COLO829 (cell line): ENCODE data around the gene ZFPM1.

ENCODE experiments used
- DNase-seq: peaks from one replicate; pipeline ENCODE4 v3.0.0; 2012; ENCODE audit warnings: low spot score

ZFPM1 gene

DNA sequence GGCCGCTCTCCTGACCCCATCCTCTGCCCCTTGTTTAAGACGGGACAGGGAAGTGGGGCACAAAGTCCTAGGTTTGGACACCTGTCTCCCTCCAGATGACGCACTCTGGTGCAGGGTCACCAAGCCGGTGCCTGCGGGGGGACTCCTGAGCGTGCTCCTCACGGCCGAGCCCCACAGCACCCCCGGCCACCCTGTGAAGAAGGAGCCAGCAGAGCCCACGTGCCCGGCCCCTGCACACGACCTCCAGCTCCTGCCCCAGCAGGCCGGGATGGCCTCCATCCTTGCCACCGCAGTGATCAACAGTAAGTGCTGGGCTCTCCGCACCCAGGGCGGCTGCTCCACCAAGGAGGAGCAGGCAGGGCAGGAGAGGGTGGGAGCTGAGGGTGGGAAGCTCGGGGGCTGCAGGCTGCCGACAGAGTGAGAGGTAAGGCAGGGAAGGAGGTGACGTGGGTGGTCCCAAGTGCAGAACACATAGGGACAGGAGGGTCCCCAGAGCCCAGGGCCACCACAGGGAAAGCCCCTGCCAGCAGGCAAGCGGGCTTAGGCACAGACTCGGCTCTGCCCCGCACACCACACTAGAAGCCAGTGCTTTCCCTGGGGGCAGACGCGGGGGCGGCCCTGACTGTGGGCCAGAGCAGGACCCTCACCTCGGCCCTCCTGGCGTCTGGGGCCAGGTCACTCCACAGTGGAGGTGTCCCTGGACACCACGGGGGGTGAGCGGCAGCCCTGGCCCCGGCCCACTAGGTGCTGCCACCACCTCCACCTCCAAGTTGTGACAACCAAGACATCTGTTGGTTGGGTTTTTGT is 75.1 kb downstream of the ZFPM1 start:
- no peak for DNase-seq

DNA sequence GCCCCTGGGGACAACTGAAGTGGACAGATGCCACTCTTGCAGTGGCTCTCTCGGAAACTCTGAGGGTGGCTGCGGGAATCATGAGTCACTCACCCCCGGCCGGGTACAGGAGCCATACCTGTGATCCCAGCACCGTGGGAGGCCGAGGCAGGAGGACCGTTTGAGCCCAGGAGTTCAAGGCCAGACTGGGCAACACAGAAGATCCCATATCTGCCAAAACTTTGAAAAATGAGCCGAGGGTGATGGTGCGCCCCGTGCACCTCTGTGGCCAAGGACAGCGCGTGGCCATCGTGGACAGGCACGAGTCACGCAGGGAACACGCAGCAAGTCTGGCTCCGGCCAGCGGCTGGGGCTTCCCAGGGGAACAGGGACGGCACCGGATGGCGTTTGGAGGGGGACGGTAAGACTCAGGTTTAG is 75.8 kb downstream of the ZFPM1 start:
- DNase-seq: no peak

DNA sequence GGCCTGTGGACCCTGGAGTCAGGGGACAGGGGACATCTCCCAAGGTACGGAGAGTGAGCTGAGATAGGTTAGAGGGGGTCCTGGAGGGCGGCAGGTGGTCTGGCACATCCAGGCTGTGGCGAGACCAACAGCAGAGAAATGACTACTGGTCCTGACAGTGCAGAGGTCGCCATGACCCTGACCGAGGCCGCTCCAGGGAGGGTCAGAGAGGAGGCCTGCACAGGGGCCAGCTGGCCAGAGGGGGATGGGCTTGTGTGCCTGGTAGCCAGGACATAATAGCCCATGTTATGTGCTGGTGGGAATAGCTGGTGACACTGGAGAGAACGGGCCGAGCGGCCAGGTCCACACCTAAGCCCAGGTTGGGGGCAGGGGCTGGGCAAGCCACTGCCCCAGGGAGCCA is 76.5 kb downstream of the ZFPM1 start:
- no peak for DNase-seq

DNA sequence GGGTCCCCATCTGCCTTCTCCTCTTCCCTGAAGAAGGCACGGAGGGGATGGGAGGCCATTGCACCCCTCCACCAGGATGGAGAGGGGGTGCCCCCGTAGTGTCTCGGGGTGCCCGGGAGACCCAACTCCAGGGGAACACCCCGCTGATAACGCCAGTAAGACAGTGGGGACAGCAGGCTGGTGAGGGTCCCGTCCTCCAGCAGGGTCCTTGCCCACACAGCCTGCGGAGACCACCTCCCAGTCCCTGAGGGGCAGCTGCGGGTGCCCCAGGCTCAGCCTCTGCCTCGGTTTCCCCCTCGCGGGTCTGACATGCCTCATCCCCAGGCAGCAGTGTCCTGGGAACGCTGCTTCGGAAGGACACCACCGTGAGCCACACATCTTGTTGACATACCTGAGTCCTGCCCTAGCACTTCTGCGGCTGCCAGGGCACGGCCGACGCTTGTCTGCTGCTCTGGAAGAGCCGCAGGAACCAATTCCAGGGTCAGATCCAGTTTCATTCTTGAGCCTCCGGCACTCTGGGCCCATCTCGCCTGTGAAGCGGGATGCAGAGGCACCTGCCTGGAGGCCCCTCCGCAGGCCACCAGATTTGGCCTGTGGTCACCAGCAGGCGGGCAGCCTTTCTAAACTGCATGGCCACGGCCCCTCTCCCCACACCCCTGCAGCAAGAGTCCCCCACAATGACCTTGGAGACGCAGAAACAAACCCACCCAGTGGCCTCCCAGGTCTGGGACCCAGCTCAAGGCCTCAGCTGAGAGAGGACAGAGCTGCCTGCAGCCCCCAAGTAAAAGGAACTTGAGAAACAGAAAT is 77.2 kb downstream of the ZFPM1 start:
- no peak for DNase-seq

GRCh38 chr16:88530858-88531203 is 77.8 kb downstream of the ZFPM1 start:
- DNase-seq: no peak

GRCh38 chr16:88531346-88531745 is 78.3 kb downstream of the ZFPM1 start:
- no peak for DNase-seq

- DNase-seq: no peak
Measured at GRCh38 chr16:88531931-88532433, 78.9 kb downstream of the ZFPM1 start.

DNA sequence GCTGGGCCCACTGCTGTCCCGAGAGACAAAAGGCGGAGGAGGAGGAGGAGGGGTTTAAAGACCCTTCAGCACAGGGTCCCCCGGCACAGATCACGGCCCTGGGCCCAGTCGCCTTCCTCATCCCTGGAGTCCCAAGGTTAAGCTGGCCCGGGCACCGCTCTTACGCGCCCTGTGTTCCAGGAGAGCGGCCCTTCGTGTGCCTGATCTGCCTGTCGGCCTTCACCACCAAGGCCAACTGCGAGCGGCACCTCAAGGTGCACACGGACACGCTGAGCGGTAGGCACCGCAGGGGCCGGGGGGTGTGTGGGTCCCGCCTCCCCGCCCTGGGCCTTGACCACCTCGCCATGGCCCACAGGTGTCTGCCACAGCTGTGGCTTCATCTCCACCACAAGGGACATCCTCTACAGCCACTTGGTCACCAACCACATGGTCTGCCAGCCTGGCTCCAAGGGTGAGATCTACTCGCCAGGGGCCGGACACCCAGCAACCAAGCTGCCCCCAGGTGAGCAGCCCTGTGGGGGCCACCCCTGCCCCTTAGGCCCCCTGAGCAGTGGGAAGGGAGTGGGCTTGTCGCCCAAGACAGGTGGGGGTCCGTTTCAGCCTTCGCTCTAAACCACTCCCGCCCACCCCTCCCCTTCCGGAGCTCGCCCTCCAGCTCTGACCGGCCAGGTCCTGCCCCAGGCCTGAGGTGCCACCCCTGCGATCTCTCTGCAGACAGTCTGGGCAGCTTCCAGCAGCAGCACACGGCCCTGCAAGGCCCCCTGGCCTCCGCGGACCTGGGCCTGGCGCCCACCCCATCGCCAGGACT is 79.6 kb downstream of the ZFPM1 start:
- no peak for DNase-seq

- no peak for DNase-seq
Measured at GRCh38 chr16:88533381-88533917, 80.4 kb downstream of the ZFPM1 start.

DNA sequence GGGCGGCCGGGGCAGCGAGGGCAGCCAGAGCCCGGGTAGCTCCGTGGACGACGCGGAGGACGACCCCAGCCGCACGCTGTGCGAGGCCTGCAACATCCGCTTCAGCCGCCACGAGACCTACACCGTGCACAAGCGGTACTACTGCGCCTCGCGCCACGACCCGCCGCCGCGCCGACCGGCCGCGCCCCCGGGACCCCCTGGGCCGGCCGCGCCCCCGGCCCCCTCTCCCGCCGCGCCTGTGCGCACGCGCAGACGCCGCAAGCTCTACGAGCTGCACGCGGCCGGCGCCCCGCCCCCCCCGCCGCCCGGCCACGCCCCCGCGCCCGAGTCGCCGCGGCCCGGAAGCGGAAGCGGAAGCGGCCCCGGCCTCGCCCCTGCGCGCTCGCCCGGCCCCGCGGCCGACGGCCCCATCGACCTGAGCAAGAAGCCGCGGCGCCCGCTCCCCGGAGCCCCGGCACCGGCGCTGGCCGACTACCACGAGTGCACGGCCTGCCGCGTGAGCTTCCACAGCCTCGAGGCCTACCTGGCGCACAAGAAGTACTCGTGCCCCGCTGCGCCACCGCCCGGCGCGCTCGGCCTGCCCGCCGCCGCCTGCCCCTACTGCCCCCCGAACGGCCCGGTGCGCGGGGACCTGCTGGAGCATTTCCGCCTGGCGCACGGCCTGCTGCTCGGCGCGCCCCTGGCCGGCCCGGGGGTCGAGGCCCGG is 81.0 kb downstream of the ZFPM1 start:
- DNase-seq: peak; percentile 54

GRCh38 chr16:88534638-88535190 is 81.6 kb downstream of the ZFPM1 start:
- DNase-seq: peak; percentile 6

DNA sequence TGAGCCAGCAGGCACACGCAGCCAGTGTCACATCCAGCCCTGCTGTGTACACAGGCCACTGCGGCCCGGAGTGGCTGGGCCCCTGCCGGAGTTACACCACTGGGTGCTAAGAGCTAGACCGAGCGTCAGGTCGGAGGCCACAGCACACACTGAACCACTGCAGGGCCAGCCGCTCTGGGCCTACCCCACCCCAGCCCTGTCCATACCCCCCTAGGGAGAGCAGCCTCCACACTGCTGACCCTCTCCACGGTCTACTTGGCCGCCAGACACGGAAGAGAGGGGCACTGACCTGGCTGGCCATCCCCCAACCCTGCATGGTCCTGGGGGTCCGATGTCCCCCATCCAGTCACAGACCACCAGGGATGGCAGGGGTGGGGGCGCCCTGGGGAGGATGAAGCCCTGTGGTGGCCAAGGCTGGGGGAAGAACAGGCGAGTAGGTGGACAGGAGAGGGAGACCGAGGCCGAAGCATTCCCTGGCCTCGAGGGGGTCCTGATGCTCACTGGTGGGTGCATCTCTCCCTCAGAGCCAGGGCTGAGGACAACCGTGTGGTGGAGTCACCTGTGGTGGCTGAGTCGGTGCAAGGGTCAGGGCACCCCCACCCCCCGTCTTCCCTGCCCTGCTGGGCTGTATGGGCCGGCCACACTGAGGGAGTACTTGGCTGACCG is 82.2 kb downstream of the ZFPM1 start:
- DNase-seq: no peak

DNA sequence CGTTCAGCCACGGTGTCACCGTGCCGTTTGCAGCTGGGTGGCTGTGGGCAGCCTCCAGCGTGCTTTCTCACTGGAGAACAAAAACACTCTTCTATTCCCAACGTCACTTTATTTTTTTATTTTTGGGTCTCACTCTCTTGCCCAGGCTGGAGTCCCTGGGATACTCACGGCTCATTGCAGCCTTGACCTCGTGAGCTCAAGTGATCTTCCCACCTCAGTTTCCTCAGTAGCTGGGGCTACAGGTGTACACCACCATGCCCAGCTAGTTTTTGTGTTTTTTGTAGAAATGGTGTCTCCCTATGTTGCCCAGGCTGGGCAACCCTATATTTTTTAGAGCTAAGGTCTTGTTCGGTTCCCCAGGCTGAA is 82.8 kb downstream of the ZFPM1 start:
- DNase-seq: no peak

- no peak for DNase-seq
Measured at GRCh38 chr16:88536510-88536909, 83.4 kb downstream of the ZFPM1 start.

- no peak for DNase-seq
Measured at GRCh38 chr16:88536971-88537751, 84.1 kb downstream of the ZFPM1 start.

- no peak for DNase-seq
Measured at GRCh38 chr16:88537859-88538258, 84.8 kb downstream of the ZFPM1 start.

DNA sequence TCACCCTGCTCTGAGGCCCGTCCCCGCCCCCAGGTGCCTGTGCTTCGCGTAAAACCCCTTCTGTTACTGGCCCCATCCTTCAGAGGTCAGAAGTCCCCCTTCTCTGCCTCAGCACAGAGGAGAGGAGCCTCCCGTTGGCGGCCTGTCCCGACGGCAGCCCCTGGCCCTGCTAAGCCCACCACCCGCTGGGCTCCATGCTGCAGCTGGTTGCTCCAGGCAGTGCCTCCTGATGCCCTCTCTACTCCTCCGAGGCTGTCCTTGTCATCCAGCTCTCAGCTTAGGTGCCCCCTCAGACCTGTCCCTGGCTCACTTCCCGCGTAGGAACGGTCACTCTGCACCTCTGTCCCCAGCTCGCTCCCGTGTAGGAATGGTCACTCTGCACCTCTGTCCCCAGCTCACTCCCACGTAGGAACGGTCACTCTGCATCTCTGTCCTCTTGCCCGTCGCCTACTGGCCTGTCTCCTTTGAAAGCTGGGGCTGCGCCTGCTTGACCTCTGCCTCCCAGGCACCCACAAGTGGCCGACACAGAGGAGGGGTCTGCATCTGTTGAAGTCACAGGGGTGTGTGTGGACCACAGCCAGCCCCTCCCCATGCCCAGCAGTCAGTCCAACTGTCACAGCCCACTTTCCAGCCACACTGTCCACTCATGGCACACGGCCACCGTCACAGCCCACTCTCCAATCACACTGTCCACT is 85.4 kb downstream of the ZFPM1 start:
- no peak for DNase-seq

DNA sequence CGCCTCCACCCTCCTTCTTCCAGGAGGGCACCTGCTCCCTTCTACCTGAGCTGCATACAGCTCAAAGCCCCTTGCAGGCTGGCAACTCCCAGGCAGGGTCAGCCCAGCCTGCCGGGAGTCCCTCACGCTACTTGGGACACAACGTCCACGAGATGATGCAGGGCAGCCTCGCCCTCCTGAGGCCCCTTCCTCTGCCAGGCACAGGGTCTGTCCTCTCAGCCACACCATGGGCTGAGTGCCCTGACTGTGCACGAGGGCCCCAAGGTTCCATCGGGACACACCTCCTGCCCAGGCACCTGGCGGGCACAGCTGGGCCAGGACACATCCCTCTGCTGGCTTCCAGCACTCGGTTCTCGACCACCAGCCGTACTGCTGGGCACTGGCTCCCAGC is 86.2 kb downstream of the ZFPM1 start:
- DNase-seq: no peak

DNA sequence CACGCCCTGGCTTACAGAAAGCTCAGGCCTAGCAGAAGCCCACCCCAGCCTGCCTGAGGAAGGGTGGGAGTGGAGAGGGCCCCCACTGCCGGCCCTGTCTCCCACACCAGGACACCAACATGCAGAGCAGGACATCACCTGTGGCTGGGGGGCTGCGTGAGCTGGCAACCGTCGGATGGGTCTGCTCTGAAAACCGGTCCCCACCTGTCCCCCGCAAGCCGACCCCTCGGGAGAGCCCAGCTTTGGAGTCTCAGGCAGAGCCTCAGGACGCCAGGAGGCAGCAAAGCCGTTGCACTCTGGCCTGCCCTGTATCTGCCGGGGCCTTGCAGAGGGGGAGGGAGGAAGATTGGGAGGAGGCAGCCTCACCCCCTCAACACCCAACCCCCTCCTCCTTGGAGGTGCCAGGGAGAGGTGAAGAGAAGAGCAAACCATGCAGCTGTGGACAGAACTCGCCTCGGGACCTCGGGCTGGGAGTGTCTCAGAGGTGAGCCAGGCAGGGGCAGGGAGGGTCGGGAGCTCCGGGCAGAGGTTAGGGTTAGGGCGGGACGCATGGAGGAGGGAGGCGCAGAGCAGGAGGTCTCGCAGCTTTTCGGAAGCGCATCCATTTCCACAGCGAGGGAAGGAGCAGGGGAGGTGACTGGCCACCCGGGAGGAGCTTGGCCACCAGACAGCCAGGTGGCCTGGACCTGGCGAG is 86.7 kb downstream of the ZFPM1 start:
- no peak for DNase-seq
